Measurements from ENCODE around the gene KCTD3. TPM values are rescaled to one million over a fixed set of nuclear protein-coding genes. Genes with fewer than 3 reads are reported as not detected.

KCTD3 gene
- total RNA-seq, 1 donor from 2014 or later, result 16.9 TPM

DNA sequence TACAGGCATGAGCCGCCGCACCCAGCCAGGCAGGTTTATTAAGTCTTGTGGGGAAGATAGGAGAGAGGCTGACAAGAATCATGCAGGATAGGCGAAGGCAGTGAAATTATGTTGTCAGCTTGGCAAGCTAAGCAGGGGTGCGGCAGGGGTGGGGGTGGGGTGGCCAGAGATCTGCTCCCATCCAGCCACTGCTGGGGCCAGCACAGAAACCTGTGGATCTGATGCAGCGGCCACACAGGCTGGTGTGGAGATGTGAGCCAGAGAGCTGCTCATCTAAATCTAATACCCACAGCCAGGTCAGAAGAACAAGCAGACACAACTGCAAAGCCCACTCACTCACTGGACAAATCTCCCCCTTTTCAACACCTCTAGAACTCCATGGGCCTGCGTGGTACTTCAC is 68.7 kb downstream of the KCTD3 start:
- TF ChIP-seq, protein P1, sequence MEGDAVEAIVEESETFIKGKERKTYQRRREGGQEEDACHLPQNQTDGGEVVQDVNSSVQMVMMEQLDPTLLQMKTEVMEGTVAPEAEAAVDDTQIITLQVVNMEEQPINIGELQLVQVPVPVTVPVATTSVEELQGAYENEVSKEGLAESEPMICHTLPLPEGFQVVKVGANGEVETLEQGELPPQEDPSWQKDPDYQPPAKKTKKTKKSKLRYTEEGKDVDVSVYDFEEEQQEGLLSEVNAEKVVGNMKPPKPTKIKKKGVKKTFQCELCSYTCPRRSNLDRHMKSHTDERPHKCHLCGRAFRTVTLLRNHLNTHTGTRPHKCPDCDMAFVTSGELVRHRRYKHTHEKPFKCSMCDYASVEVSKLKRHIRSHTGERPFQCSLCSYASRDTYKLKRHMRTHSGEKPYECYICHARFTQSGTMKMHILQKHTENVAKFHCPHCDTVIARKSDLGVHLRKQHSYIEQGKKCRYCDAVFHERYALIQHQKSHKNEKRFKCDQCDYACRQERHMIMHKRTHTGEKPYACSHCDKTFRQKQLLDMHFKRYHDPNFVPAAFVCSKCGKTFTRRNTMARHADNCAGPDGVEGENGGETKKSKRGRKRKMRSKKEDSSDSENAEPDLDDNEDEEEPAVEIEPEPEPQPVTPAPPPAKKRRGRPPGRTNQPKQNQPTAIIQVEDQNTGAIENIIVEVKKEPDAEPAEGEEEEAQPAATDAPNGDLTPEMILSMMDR (IDR thresholded peaks at IDR 0.05; ENCODE audit: insufficient read depth, low read length, poor library complexity, severe bottlenecking), result no peak
- no peaks in the 10 kb centered on the region for H3K27me3 ChIP-seq (ENCODE audit: control insufficient read depth, insufficient read depth, low read length)
- H3K36me3 ChIP-seq (ENCODE audit: control insufficient read depth, insufficient read depth, low read length), result no peaks in the 10 kb centered on the region
- H3K4me3 ChIP-seq (ENCODE audit: low read depth, low read length), result no peak overlapping the region
- no peak for DNase-seq (ENCODE audit: low read depth)

DNA sequence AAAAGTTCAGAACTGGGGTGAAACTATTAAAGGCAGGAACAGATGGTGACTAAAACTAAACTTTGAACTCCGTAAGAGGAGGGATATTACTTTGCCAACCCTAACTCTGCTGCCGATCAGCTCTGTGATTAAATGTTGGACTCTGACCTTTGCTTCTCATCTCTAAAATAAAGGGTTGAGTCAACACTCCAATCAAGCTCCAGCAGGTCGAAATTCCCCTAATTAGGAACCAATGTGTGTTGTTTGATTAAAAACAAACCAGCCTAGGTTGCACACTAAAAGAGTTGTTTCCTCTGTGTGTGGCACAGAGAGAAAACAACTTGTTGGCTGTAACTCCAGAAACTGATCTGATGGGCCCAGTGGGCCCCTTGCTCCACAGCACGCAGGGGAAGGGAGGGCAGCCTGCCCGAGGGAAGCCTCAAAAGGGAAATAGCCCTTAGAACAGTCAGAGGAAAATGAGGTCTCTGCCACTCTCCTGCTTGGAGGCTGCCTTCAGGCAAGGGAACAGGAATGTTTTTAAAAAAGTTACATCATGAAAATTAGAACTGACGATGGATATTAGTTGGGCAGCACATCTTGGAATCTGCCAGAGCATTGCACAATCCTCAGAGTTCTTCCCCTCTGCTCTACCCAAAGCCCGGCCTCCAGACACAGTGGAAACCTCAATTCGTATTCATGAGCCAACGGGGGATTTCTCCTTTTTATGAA is 69.3 kb downstream of the KCTD3 start:
- TF ChIP-seq, protein P1 (IDR thresholded peaks at IDR 0.05; ENCODE audit: insufficient read depth, low read length, poor library complexity, severe bottlenecking), result no peak
- H3K4me3 ChIP-seq (ENCODE audit: low read depth, low read length), result no peak overlapping the region
- no peak for DNase-seq (ENCODE audit: low read depth)
- no peaks in the 10 kb centered on the region for H3K27me3 ChIP-seq (ENCODE audit: control insufficient read depth, insufficient read depth, low read length)
- no peaks in the 10 kb centered on the region for H3K36me3 ChIP-seq (ENCODE audit: control insufficient read depth, insufficient read depth, low read length)

DNA sequence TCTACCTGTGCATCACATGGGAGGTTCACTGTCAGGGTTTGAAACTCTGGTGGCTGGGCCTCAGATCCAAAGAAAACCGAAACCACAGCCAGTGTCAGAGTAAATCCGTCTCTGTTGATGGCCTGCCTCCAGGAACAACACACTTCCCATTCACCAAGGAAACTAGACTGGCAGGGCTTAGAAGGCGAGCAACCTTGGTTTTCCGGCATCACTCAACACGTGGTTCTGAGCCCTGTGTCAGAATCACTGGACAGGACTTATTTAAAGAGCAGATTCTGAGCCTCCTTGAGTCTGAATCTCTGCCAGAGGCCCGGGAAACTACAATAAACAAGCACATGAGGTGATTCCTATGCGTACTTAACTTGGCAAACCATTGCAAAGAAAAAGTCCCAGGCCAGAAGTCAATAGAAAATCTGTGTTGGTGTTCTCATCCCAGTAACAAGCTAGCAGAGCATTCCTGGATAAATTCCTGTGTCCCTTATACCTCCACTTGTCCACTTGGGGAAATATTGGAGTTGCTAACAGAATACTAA is 70.0 kb downstream of the KCTD3 start:
- no peaks in the 10 kb centered on the region for H3K27me3 ChIP-seq (ENCODE audit: control insufficient read depth, insufficient read depth, low read length)
- H3K4me3 ChIP-seq (ENCODE audit: low read depth, low read length), result no peak overlapping the region
- no peaks in the 10 kb centered on the region for H3K36me3 ChIP-seq (ENCODE audit: control insufficient read depth, insufficient read depth, low read length)
- TF ChIP-seq, protein P1 (IDR thresholded peaks at IDR 0.05; ENCODE audit: insufficient read depth, low read length, poor library complexity, severe bottlenecking), result no peak
- no peak for DNase-seq (ENCODE audit: low read depth)

DNA sequence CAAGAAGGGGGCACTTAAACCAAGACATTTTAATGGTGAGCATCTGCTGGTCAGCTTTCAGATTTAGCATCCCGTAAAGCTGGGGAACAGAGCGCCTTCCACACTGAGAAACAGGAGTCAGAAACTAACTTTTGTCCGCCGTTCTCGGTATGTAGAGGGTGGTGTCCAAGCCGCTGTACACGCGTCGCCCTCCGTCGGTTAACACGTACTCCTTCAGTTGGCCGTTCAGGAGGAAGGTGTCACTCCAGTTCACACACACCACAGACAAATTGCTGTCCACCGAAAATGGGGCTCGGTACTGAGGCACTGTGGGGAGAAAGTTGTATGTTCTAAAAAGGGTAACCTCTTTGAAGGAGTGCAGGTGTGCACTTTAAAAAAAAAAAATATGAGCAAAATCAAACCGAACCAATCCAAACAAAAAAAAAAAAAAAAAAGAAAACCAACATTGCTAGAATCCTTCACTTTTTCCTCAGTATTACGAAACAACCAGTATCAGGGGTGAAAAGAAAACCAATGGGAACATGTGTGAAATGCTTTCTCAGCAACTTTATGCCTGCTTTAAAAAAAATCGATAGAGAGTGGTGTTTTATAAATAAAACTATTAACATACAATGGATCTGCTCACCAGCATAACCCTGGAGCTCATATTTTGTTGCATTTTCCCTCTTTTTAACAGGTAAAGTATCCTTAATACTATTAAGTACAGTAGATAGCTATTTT is 73.5 kb downstream of the KCTD3 start:
- H3K4me3 ChIP-seq (ENCODE audit: low read depth, low read length), result no peak overlapping the region
- no peak for DNase-seq (ENCODE audit: low read depth)
- TF ChIP-seq, protein P1 (IDR thresholded peaks at IDR 0.05; ENCODE audit: insufficient read depth, low read length, poor library complexity, severe bottlenecking), result no peak

DNA sequence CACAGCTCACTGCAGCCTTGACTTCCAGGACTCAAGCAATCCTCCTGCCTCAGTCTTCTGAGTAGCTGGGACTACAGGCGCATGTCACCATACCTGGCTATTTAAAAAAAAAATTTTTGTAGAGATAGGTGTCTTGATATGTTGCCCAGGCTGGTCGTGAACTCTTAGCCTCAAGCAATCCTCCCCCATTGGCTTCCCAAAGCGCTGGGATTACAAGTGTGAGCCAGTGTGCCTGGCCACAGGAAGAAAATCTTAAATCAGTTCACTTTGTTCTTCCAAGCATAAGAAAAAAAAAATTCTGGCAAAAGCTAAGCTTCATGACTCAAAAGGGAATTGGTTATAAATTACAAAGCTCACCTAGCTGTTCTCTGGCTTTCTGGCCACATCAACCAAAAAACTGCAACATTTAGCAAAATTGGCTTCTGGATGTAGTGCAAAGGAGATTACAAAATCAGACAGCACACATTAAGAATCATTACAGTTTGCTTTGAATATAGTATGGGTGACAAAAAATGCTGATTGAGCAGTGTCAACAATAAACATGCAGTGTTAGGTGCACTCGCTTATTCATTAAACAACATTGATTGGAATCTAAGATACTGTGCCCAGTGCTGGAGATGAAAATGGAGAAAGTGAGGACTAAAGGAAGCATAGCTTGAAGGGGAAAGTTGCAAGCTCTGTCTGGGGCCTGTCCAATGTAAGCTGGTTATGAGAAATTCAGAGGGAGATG is 76.7 kb downstream of the KCTD3 start:
- H3K36me3 ChIP-seq (ENCODE audit: control insufficient read depth, insufficient read depth, low read length), result no peaks in the 10 kb centered on the region
- no peak for DNase-seq (ENCODE audit: low read depth)

More for the DNA sequence above, 73.5 kb downstream of the KCTD3 start:
- Histone ChIP-seq H3K36me3 (ENCODE audit: control insufficient read depth, insufficient read depth, low read length) (no peaks in the 10 kb centered on the region), H3K27me3 (ENCODE audit: control insufficient read depth, insufficient read depth, low read length) (no peaks in the 10 kb centered on the region)

More for the DNA sequence above, 76.7 kb downstream of the KCTD3 start:
- Histone ChIP-seq H3K4me3 (ENCODE audit: low read depth, low read length) (no peak overlapping the region), H3K27me3 (ENCODE audit: control insufficient read depth, insufficient read depth, low read length) (no peaks in the 10 kb centered on the region)
- TF ChIP-seq, protein P1 (IDR thresholded peaks at IDR 0.05; ENCODE audit: insufficient read depth, low read length, poor library complexity, severe bottlenecking), result no peak
